ENCODE data around the gene CTDP1.

DNA sequence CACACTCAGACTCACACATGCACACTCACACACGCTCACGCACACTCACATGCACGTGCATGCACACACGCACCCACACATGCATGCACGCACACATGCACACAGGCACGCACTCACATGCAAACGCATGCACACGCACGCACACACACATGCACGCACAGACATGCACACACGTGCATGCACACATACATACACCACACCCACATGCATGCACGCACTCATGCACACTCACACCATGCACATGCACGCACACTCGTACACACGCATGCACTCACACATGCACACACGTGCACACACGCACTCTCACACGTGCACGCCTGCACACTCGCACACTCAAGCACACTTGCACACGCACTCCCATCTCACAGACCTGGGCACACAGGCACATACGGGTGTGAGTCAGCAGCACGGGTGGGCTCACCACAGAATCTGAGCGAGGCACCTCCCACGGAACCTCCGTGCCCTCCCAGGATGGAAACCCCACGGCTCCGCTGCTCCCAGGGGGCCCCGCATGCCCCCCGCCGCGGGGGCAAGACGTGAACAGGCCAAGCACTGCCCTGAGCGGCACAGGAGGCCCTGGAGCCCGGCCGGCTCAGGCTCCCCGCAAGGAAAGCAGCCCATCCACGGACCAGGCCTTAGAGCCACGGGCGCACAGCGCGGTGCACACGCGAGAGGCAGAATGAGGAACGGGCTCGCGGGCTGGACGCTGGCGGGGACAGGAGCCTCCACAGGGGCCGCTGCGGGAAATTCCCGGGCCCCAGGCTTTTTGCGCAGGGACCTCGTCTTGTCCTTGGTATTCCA, 109.7 kb downstream of the CTDP1 start:
- TF ChIP-seq ZFP30 (CRISPR knock-in tag; IDR thresholded peaks at IDR 0.05): no peak
- TF ChIP-seq, protein P1, sequence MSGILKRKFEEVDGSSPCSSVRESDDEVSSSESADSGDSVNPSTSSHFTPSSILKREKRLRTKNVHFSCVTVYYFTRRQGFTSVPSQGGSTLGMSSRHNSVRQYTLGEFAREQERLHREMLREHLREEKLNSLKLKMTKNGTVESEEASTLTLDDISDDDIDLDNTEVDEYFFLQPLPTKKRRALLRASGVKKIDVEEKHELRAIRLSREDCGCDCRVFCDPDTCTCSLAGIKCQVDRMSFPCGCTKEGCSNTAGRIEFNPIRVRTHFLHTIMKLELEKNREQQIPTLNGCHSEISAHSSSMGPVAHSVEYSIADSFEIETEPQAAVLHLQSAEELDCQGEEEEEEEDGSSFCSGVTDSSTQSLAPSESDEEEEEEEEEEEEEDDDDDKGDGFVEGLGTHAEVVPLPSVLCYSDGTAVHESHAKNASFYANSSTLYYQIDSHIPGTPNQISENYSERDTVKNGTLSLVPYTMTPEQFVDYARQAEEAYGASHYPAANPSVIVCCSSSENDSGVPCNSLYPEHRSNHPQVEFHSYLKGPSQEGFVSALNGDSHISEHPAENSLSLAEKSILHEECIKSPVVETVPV (CRISPR knock-in tag; IDR thresholded peaks at IDR 0.05): no peak
- no peak for TF ChIP-seq TOX (CRISPR knock-in tag; IDR thresholded peaks at IDR 0.05; ENCODE audit: borderline replicate concordance)
- TF ChIP-seq, protein P2, sequence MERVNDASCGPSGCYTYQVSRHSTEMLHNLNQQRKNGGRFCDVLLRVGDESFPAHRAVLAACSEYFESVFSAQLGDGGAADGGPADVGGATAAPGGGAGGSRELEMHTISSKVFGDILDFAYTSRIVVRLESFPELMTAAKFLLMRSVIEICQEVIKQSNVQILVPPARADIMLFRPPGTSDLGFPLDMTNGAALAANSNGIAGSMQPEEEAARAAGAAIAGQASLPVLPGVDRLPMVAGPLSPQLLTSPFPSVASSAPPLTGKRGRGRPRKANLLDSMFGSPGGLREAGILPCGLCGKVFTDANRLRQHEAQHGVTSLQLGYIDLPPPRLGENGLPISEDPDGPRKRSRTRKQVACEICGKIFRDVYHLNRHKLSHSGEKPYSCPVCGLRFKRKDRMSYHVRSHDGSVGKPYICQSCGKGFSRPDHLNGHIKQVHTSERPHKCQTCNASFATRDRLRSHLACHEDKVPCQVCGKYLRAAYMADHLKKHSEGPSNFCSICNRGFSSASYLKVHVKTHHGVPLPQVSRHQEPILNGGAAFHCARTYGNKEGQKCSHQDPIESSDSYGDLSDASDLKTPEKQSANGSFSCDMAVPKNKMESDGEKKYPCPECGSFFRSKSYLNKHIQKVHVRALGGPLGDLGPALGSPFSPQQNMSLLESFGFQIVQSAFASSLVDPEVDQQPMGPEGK (CRISPR knock-in tag; IDR thresholded peaks at IDR 0.05; ENCODE audit: borderline replicate concordance): no peak
- TF ChIP-seq, protein P3, sequence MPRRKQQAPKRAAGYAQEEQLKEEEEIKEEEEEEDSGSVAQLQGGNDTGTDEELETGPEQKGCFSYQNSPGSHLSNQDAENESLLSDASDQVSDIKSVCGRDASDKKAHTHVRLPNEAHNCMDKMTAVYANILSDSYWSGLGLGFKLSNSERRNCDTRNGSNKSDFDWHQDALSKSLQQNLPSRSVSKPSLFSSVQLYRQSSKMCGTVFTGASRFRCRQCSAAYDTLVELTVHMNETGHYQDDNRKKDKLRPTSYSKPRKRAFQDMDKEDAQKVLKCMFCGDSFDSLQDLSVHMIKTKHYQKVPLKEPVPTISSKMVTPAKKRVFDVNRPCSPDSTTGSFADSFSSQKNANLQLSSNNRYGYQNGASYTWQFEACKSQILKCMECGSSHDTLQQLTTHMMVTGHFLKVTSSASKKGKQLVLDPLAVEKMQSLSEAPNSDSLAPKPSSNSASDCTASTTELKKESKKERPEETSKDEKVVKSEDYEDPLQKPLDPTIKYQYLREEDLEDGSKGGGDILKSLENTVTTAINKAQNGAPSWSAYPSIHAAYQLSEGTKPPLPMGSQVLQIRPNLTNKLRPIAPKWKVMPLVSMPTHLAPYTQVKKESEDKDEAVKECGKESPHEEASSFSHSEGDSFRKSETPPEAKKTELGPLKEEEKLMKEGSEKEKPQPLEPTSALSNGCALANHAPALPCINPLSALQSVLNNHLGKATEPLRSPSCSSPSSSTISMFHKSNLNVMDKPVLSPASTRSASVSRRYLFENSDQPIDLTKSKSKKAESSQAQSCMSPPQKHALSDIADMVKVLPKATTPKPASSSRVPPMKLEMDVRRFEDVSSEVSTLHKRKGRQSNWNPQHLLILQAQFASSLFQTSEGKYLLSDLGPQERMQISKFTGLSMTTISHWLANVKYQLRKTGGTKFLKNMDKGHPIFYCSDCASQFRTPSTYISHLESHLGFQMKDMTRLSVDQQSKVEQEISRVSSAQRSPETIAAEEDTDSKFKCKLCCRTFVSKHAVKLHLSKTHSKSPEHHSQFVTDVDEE (CRISPR knock-in tag; IDR thresholded peaks at IDR 0.05): no peak
- no peak for TF ChIP-seq TCF4 (CRISPR knock-in tag; IDR thresholded peaks at IDR 0.05; ENCODE audit: borderline replicate concordance)
